ENCODE data around the gene TTPAL.

Gene TTPAL

GRCh38 chr20:44442298-44443070 lies 33.2 kb upstream of the TTPAL start:
- no peak for DNase-seq

- no peak for DNase-seq
These were observed 29.6 kb upstream of the TTPAL start for GRCh38 chr20:44445742-44446710.

- DNase-seq, result no peak
These were observed 27.8 kb upstream of the TTPAL start for GRCh38 chr20:44447827-44448419.

- DNase-seq, result peak; percentile 37
These were observed 26.7 kb upstream of the TTPAL start for GRCh38 chr20:44448753-44449546.

- no peak for DNase-seq
These were observed 25.8 kb upstream of the TTPAL start for GRCh38 chr20:44449864-44450263.

- no peak for DNase-seq
These were observed 25.3 kb upstream of the TTPAL start for GRCh38 chr20:44450281-44450889.

- DNase-seq, result no peak
These were observed 24.7 kb upstream of the TTPAL start for GRCh38 chr20:44450903-44451450.

GRCh38 chr20:44454306-44454963 lies 21.2 kb upstream of the TTPAL start:
- no peak for DNase-seq

GRCh38 chr20:44455126-44455525 lies 20.5 kb upstream of the TTPAL start:
- no peak for DNase-seq

- DNase-seq, result no peak
These were observed 19.1 kb upstream of the TTPAL start for GRCh38 chr20:44456611-44457010.

- no peak for DNase-seq
These were observed 18.7 kb upstream of the TTPAL start for GRCh38 chr20:44457016-44457415.

GRCh38 chr20:44459271-44459670 lies 16.4 kb upstream of the TTPAL start:
- DNase-seq, result no peak

GRCh38 chr20:44460795-44461141 lies 14.9 kb upstream of the TTPAL start:
- no peak for DNase-seq

GRCh38 chr20:44461142-44461802 lies 14.4 kb upstream of the TTPAL start:
- DNase-seq, result no peak

- no peak for DNase-seq
These were observed 13.9 kb upstream of the TTPAL start for GRCh38 chr20:44461803-44462174.

- DNase-seq, result no peak
These were observed 12.2 kb upstream of the TTPAL start for GRCh38 chr20:44463466-44463865.

- DNase-seq, result no peak
These were observed 11.2 kb upstream of the TTPAL start for GRCh38 chr20:44464514-44464913.

- no peak for DNase-seq
These were observed 10.6 kb upstream of the TTPAL start for GRCh38 chr20:44465001-44465560.

- DNase-seq, result no peak
These were observed 8.3 kb upstream of the TTPAL start for GRCh38 chr20:44467289-44467883.
